Measurements from ENCODE around the gene ZNF70. TPM values are rescaled to one million over a fixed set of nuclear protein-coding genes. Genes with fewer than 3 reads are reported as not detected.

ZNF70 gene
- total RNA-seq, 1 experiment from 2014 or later, result 1.4 TPM

GRCh38 chr22:23779731-23780130 is 28.8 kb upstream of the ZNF70 start:
- DNase-seq (ENCODE audit: low spot score), result no peak

- no peak for DNase-seq (ENCODE audit: low spot score)
Measured at GRCh38 chr22:23779083-23779482, 28.2 kb upstream of the ZNF70 start.

- no peak for DNase-seq (ENCODE audit: low spot score)
Measured at GRCh38 chr22:23778577-23778900, 27.6 kb upstream of the ZNF70 start.

GRCh38 chr22:23777776-23778576 is 27.1 kb upstream of the ZNF70 start:
- no peak for DNase-seq (ENCODE audit: low spot score)

GRCh38 chr22:23775779-23776375 is 25.0 kb upstream of the ZNF70 start:
- DNase-seq (ENCODE audit: low spot score), result no peak

- no peak for DNase-seq (ENCODE audit: low spot score)
Measured at GRCh38 chr22:23774922-23775436, 24.1 kb upstream of the ZNF70 start.

- no peak for DNase-seq (ENCODE audit: low spot score)
Measured at GRCh38 chr22:23774114-23774921, 23.4 kb upstream of the ZNF70 start.

- no peak for DNase-seq (ENCODE audit: low spot score)
Measured at GRCh38 chr22:23773483-23774113, 22.7 kb upstream of the ZNF70 start.

GRCh38 chr22:23772649-23773473 is 21.9 kb upstream of the ZNF70 start, which contains the start of gene MMP11:
MMP11 (plus strand) TSS chr22:23772849; CDS start chr22:23772871, 22 bp downstream.
- DNase-seq (ENCODE audit: low spot score), result peak; percentile 24

GRCh38 chr22:23772315-23772648 is 21.4 kb upstream of the ZNF70 start:
- no peak for DNase-seq (ENCODE audit: low spot score)

- DNase-seq (ENCODE audit: low spot score), result no peak
Measured at GRCh38 chr22:23769321-23769965, 18.5 kb upstream of the ZNF70 start.

- peak; percentile 70 for DNase-seq (ENCODE audit: low spot score)
Measured at GRCh38 chr22:23767673-23768548, 17.0 kb upstream of the ZNF70 start, which contains the start of gene CHCHD10. CHCHD10 (minus strand) TSS chr22:23767972; CDS start chr22:23767874, 98 bp downstream.

GRCh38 chr22:23767303-23767672 is 16.4 kb upstream of the ZNF70 start:
- no peak for DNase-seq (ENCODE audit: low spot score)

GRCh38 chr22:23764899-23765881 is 14.3 kb upstream of the ZNF70 start:
- DNase-seq (ENCODE audit: low spot score), result no peak

GRCh38 chr22:23763954-23764353 is 13.0 kb upstream of the ZNF70 start:
- DNase-seq (ENCODE audit: low spot score), result no peak

GRCh38 chr22:23763579-23763945 is 12.7 kb upstream of the ZNF70 start:
- DNase-seq (ENCODE audit: low spot score), result no peak

GRCh38 chr22:23762842-23763578 is 12.1 kb upstream of the ZNF70 start, which contains the start of gene C22orf15:
C22orf15 (plus strand) TSS chr22:23762990; CDS start chr22:23763307, 317 bp downstream.
- DNase-seq (ENCODE audit: low spot score), result no peak

All from HT-29 (cell line).